Measurements from ENCODE around the gene REV1.

- TF ChIP-seq, protein P1, sequence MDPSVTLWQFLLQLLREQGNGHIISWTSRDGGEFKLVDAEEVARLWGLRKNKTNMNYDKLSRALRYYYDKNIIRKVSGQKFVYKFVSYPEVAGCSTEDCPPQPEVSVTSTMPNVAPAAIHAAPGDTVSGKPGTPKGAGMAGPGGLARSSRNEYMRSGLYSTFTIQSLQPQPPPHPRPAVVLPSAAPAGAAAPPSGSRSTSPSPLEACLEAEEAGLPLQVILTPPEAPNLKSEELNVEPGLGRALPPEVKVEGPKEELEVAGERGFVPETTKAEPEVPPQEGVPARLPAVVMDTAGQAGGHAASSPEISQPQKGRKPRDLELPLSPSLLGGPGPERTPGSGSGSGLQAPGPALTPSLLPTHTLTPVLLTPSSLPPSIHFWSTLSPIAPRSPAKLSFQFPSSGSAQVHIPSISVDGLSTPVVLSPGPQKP (IDR thresholded peaks at IDR 0.05; ENCODE audit: borderline replicate concordance, low read depth, low read length), result no peak
- TF ChIP-seq, protein P2, sequence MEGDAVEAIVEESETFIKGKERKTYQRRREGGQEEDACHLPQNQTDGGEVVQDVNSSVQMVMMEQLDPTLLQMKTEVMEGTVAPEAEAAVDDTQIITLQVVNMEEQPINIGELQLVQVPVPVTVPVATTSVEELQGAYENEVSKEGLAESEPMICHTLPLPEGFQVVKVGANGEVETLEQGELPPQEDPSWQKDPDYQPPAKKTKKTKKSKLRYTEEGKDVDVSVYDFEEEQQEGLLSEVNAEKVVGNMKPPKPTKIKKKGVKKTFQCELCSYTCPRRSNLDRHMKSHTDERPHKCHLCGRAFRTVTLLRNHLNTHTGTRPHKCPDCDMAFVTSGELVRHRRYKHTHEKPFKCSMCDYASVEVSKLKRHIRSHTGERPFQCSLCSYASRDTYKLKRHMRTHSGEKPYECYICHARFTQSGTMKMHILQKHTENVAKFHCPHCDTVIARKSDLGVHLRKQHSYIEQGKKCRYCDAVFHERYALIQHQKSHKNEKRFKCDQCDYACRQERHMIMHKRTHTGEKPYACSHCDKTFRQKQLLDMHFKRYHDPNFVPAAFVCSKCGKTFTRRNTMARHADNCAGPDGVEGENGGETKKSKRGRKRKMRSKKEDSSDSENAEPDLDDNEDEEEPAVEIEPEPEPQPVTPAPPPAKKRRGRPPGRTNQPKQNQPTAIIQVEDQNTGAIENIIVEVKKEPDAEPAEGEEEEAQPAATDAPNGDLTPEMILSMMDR (conservative IDR thresholded peaks at IDR 0.05; ENCODE audit: low read depth, low read length), result no peak
- TF ChIP-seq POLR2A (IDR thresholded peaks at IDR 0.05; ENCODE audit: low read depth, low read length) (no peak), BHLHE40 (IDR thresholded peaks at IDR 0.05; ENCODE audit: low read depth, low read length) (no peak), RAD21 (IDR thresholded peaks at IDR 0.05; ENCODE audit: low read length) (no peak)
These were observed 20.4 kb downstream of the REV1 start for GRCh38 chr2:99469394-99469793.
